Astrocyte (in vitro differentiated cells and primary cell): ENCODE results near the gene SMTNL2. TPM values are rescaled to one million over a fixed set of nuclear protein-coding genes. Genes with fewer than 3 reads are reported as not detected.
"Not testable (repeated sequence)": the region's sequence is repeated elsewhere in the genome, so short reads cannot be mapped to it uniquely, and the experiment has no call there.

Source experiments
- DNase-seq: peaks from one replicate; pipeline ENCODE4 v3.0.0-alpha.2; 2010; ENCODE audit warnings: low read depth
- FAIRE-seq: peaks from 2 replicates; lab custom pipeline; 2011; peaks lifted over from hg19 to GRCh38; lab: Jason Lieb, UNC
- H2AFZ ChIP-seq: 2 replicates; pipeline ENCODE4 v1.6.0; 2012; ENCODE audit warnings: low read depth, low read length, inconsistent platforms
- H3K27ac ChIP-seq: 2 replicates; pipeline ENCODE4 v1.5.1; 2011; ENCODE audit warnings: low read depth, low read length, inconsistent platforms
- H3K27me3 ChIP-seq: 2 replicates; pipeline ENCODE4 v1.6.0; 2011; ENCODE audit warnings: low read length, inconsistent platforms; ENCODE audit not compliant: insufficient read depth
- H3K36me3 ChIP-seq: 2 replicates; pipeline ENCODE4 v1.5.1; 2011; ENCODE audit warnings: low read length, inconsistent platforms; ENCODE audit not compliant: insufficient read depth
- H3K4me1 ChIP-seq: 2 replicates; pipeline ENCODE4 v1.5.1; 2011; ENCODE audit warnings: low read length, inconsistent platforms; ENCODE audit not compliant: insufficient read depth
- H3K4me2 ChIP-seq: 2 replicates; pipeline ENCODE4 v1.6.0; 2012; ENCODE audit warnings: low read length, inconsistent platforms
- H3K4me3 ChIP-seq: 2 replicates; pipeline ENCODE4 v1.5.1; 2011; ENCODE audit warnings: low read depth, mild to moderate bottlenecking, low read length, inconsistent platforms; ENCODE audit not compliant: insufficient read depth
- H3K79me2 ChIP-seq: 2 replicates; pipeline ENCODE4 v1.6.0; 2012; ENCODE audit warnings: mild to moderate bottlenecking, low read length, inconsistent platforms; ENCODE audit not compliant: insufficient read depth
- H3K9ac ChIP-seq: 2 replicates; pipeline ENCODE4 v1.6.0; 2012; ENCODE audit warnings: mild to moderate bottlenecking, low read length, inconsistent platforms
- H3K9me3 ChIP-seq: 2 replicates; pipeline ENCODE4 v1.5.1; 2012; ENCODE audit warnings: low read depth, mild to moderate bottlenecking, low read length, inconsistent platforms; ENCODE audit not compliant: insufficient read depth
- H4K20me1 ChIP-seq: 2 replicates; pipeline ENCODE4 v1.6.0; 2012; ENCODE audit warnings: low read length, inconsistent platforms; ENCODE audit not compliant: insufficient read depth
- H3K27ac Mint-ChIP-seq: one replicate; pipeline ENCODE4 v1.8.0; 2021; ENCODE audit warnings: mild to moderate bottlenecking, mixed read lengths; ENCODE audit not compliant: unreplicated experiment
- H3K27me3 Mint-ChIP-seq: one replicate; pipeline ENCODE4 v1.8.0; 2021; ENCODE audit warnings: low read depth, mixed read lengths; ENCODE audit not compliant: unreplicated experiment
- H3K36me3 Mint-ChIP-seq: one replicate; pipeline ENCODE4 v1.8.0; 2021; ENCODE audit warnings: low read depth, mixed read lengths; ENCODE audit not compliant: unreplicated experiment
- H3K4me1 Mint-ChIP-seq: one replicate; pipeline ENCODE4 v1.8.0; 2021; ENCODE audit warnings: low read depth, mixed read lengths; ENCODE audit not compliant: unreplicated experiment
- H3K4me3 Mint-ChIP-seq: one replicate; pipeline ENCODE4 v1.8.0; 2021; ENCODE audit warnings: mild to moderate bottlenecking, moderate library complexity, mixed read lengths; ENCODE audit not compliant: unreplicated experiment
- H3K9me3 Mint-ChIP-seq: one replicate; pipeline ENCODE4 v1.8.0; 2021; ENCODE audit warnings: mild to moderate bottlenecking, mixed read lengths; ENCODE audit not compliant: unreplicated experiment
- CTCF ChIP-seq: IDR thresholded peaks from 2 replicates; pipeline ENCODE4 v1.5.1; 2011; ENCODE audit warnings: low read depth, mild to moderate bottlenecking, inconsistent platforms, low read length, moderate library complexity; ENCODE audit not compliant: insufficient read depth
- EZH2 ChIP-seq: IDR thresholded peaks from 2 replicates; pipeline ENCODE4 v1.6.1; 2012; ENCODE audit warnings: mild to moderate bottlenecking, low read length, inconsistent platforms; ENCODE audit not compliant: insufficient read depth
- total RNA-seq: library from RNA; stranded (reverse); gene quantifications from 2 replicates; pipeline ENCODE4 v1.2.1, GENCODE V29; 2021

Gene SMTNL2
- total RNA-seq, 1 donor from 2014 or later, result 0.18 TPM

GRCh38 chr17:4620531-4621101, 36.3 kb downstream of the SMTNL2 start:
- H3K4me3 Mint-ChIP-seq, result no peak overlapping the region
- H3K4me1 ChIP-seq, result no peaks in the 10 kb centered on the region
- no peak for DNase-seq
- no peaks in the 10 kb centered on the region for H3K36me3 ChIP-seq
- H3K27ac ChIP-seq, result no peak overlapping the region
- FAIRE-seq, result no peak
- H3K27me3 Mint-ChIP-seq, result peaks cover 15% of the 10 kb centered on the region
- peaks cover 2% of the 10 kb centered on the region for H3K9me3 Mint-ChIP-seq
- H3K4me3 ChIP-seq, result no peak overlapping the region
- no peak for TF ChIP-seq CTCF
- TF ChIP-seq EZH2, result no peak
- no peak overlapping the region for H3K4me2 ChIP-seq
- H3K27ac Mint-ChIP-seq, result no peak overlapping the region
- H2AFZ ChIP-seq, result no peak overlapping the region
- H4K20me1 ChIP-seq, result no peaks in the 10 kb centered on the region
- H3K27me3 ChIP-seq, result peaks cover 19% of the 10 kb centered on the region
- no peaks in the 10 kb centered on the region for H3K9me3 ChIP-seq
- no peaks in the 10 kb centered on the region for H3K36me3 Mint-ChIP-seq
- H3K4me1 Mint-ChIP-seq, result peaks cover 12% of the 10 kb centered on the region
- H3K79me2 ChIP-seq, result no peaks in the 10 kb centered on the region
- H3K9ac ChIP-seq, result no peak overlapping the region

- no peak for DNase-seq
- Mint-ChIP-seq H3K27me3 (peaks cover 16% of the 10 kb centered on the region), H3K4me3 (no peak overlapping the region), H3K36me3 (no peaks in the 10 kb centered on the region), H3K9me3 (peaks cover 2% of the 10 kb centered on the region), H3K4me1 (peaks cover 12% of the 10 kb centered on the region), H3K27ac (no peak overlapping the region)
- no peak overlapping the region for H3K9ac ChIP-seq
- H3K4me3 ChIP-seq, result no peak overlapping the region
- no peak for FAIRE-seq
- no peak overlapping the region for H3K27ac ChIP-seq
- H2AFZ ChIP-seq, result no peak overlapping the region
- H3K79me2 ChIP-seq, result no peaks in the 10 kb centered on the region
- TF ChIP-seq CTCF, result no peak
- TF ChIP-seq EZH2, result no peak
- H3K4me1 ChIP-seq, result no peaks in the 10 kb centered on the region
- H3K36me3 ChIP-seq, result no peaks in the 10 kb centered on the region
- no peak overlapping the region for H3K4me2 ChIP-seq
- no peaks in the 10 kb centered on the region for H4K20me1 ChIP-seq
- H3K9me3 ChIP-seq, result no peaks in the 10 kb centered on the region
- peaks cover 14% of the 10 kb centered on the region for H3K27me3 ChIP-seq
Observed at GRCh38 chr17:4622375-4622774, 38.0 kb downstream of the SMTNL2 start.

GRCh38 chr17:4623249-4623648, 38.9 kb downstream of the SMTNL2 start:
- no peak overlapping the region for H2AFZ ChIP-seq

GRCh38 chr17:4624451-4624911, 40.2 kb downstream of the SMTNL2 start:
- not testable (repeated sequence) for H3K4me3 Mint-ChIP-seq, H4K20me1 ChIP-seq, H3K27ac ChIP-seq, H3K9ac ChIP-seq, H2AFZ ChIP-seq, H3K4me3 ChIP-seq, H3K36me3 ChIP-seq, DNase-seq, H3K36me3 Mint-ChIP-seq, FAIRE-seq, H3K9me3 ChIP-seq, H3K9me3 Mint-ChIP-seq, H3K4me1 Mint-ChIP-seq, H3K27ac Mint-ChIP-seq, H3K4me2 ChIP-seq, H3K79me2 ChIP-seq, H3K4me1 ChIP-seq
- H3K27me3 ChIP-seq, result peaks cover 14% of the 10 kb centered on the region
- H3K27me3 Mint-ChIP-seq, result peaks cover 17% of the 10 kb centered on the region

More at GRCh38 chr17:4623249-4623648, 38.9 kb downstream of the SMTNL2 start:
- Histone ChIP-seq H3K9ac (no peak overlapping the region), H3K4me3 (no peak overlapping the region), H4K20me1 (no peaks in the 10 kb centered on the region), H3K36me3 (no peaks in the 10 kb centered on the region), H3K27me3 (peaks cover 14% of the 10 kb centered on the region), H3K27ac (no peak overlapping the region), H3K9me3 (no peaks in the 10 kb centered on the region), H3K4me1 (no peaks in the 10 kb centered on the region), H3K79me2 (no peaks in the 10 kb centered on the region), H3K4me2 (no peak overlapping the region)
- H3K9me3 Mint-ChIP-seq, result peaks cover 2% of the 10 kb centered on the region
- TF ChIP-seq CTCF, result no peak
- no peak for TF ChIP-seq EZH2
- no peak overlapping the region for H3K4me3 Mint-ChIP-seq
- no peaks in the 10 kb centered on the region for H3K36me3 Mint-ChIP-seq
- H3K27me3 Mint-ChIP-seq, result peaks cover 17% of the 10 kb centered on the region
- H3K27ac Mint-ChIP-seq, result no peak overlapping the region
- FAIRE-seq (no peak), DNase-seq (peak; percentile 59)
- peaks cover 8% of the 10 kb centered on the region for H3K4me1 Mint-ChIP-seq
